Measurements from ENCODE around the gene RASL11A.
"Not testable (repeated sequence)": the region's sequence is repeated elsewhere in the genome, so short reads cannot be mapped to it uniquely, and the experiment has no call there.

The RASL11A gene

GRCh38 chr13:27280841-27281240, 10.2 kb downstream of the RASL11A start:
- H3K9me3 Mint-ChIP-seq = no peaks in the 10 kb centered on the region
- no peak overlapping the region for H3K4me3 Mint-ChIP-seq
- no peaks in the 10 kb centered on the region for H3K4me1 Mint-ChIP-seq (ENCODE audit: low read depth)
- H3K36me3 Mint-ChIP-seq (ENCODE audit: low read depth) = no peaks in the 10 kb centered on the region
- H3K27me3 Mint-ChIP-seq = no peaks in the 10 kb centered on the region
- H3K27ac Mint-ChIP-seq = no peak overlapping the region

- Mint-ChIP-seq H3K4me3 (no peak overlapping the region), H3K36me3 (ENCODE audit: low read depth) (no peaks in the 10 kb centered on the region), H3K4me1 (ENCODE audit: low read depth) (no peaks in the 10 kb centered on the region), H3K27ac (no peak overlapping the region), H3K9me3 (no peaks in the 10 kb centered on the region), H3K27me3 (no peaks in the 10 kb centered on the region)
These were observed 10.8 kb downstream of the RASL11A start for GRCh38 chr13:27281420-27281819.

GRCh38 chr13:27283906-27284493, 13.4 kb downstream of the RASL11A start:
- Mint-ChIP-seq H3K27me3 (no peaks in the 10 kb centered on the region), H3K4me1 (ENCODE audit: low read depth) (no peaks in the 10 kb centered on the region), H3K36me3 (ENCODE audit: low read depth) (no peaks in the 10 kb centered on the region), H3K4me3 (no peak overlapping the region), H3K9me3 (no peaks in the 10 kb centered on the region), H3K27ac (no peak overlapping the region)

- no peak overlapping the region for H3K27ac Mint-ChIP-seq
- H3K27me3 Mint-ChIP-seq = no peaks in the 10 kb centered on the region
- H3K4me1 Mint-ChIP-seq (ENCODE audit: low read depth) = peaks cover 10% of the 10 kb centered on the region
- no peaks in the 10 kb centered on the region for H3K36me3 Mint-ChIP-seq (ENCODE audit: low read depth)
- no peak overlapping the region for H3K4me3 Mint-ChIP-seq
- no peaks in the 10 kb centered on the region for H3K9me3 Mint-ChIP-seq
These were observed 17.8 kb downstream of the RASL11A start for GRCh38 chr13:27288392-27288791.

- H3K27ac Mint-ChIP-seq = no peak overlapping the region
- no peak overlapping the region for H3K4me3 Mint-ChIP-seq
- H3K4me1 Mint-ChIP-seq (ENCODE audit: low read depth) = peaks cover 18% of the 10 kb centered on the region
- H3K36me3 Mint-ChIP-seq (ENCODE audit: low read depth) = no peaks in the 10 kb centered on the region
- H3K9me3 Mint-ChIP-seq = no peaks in the 10 kb centered on the region
- no peaks in the 10 kb centered on the region for H3K27me3 Mint-ChIP-seq
These were observed 18.5 kb downstream of the RASL11A start for GRCh38 chr13:27289011-27289665.

- H3K36me3 Mint-ChIP-seq (ENCODE audit: low read depth) = no peaks in the 10 kb centered on the region
- no peak overlapping the region for H3K27ac Mint-ChIP-seq
- no peaks in the 10 kb centered on the region for H3K27me3 Mint-ChIP-seq
- H3K9me3 Mint-ChIP-seq = no peaks in the 10 kb centered on the region
- no peak overlapping the region for H3K4me3 Mint-ChIP-seq
- peaks cover 31% of the 10 kb centered on the region for H3K4me1 Mint-ChIP-seq (ENCODE audit: low read depth)
These were observed 20.1 kb downstream of the RASL11A start for GRCh38 chr13:27290715-27291114.

- H3K36me3 Mint-ChIP-seq (ENCODE audit: low read depth); H3K27me3 Mint-ChIP-seq; H3K4me3 Mint-ChIP-seq; H3K27ac Mint-ChIP-seq; H3K9me3 Mint-ChIP-seq: not testable (repeated sequence)
- peaks cover 31% of the 10 kb centered on the region for H3K4me1 Mint-ChIP-seq (ENCODE audit: low read depth)
These were observed 21.3 kb downstream of the RASL11A start for GRCh38 chr13:27291967-27292366.

GRCh38 chr13:27293076-27293691, 22.6 kb downstream of the RASL11A start:
- Mint-ChIP-seq H3K9me3 (no peaks in the 10 kb centered on the region), H3K27ac (peak overlapping the region; percentile 8), H3K36me3 (ENCODE audit: low read depth) (no peaks in the 10 kb centered on the region), H3K4me3 (no peak overlapping the region), H3K27me3 (no peaks in the 10 kb centered on the region), H3K4me1 (ENCODE audit: low read depth) (peaks cover 31% of the 10 kb centered on the region)

- Mint-ChIP-seq H3K27ac (no peak overlapping the region), H3K4me1 (ENCODE audit: low read depth) (peaks cover 31% of the 10 kb centered on the region), H3K27me3 (no peaks in the 10 kb centered on the region), H3K4me3 (no peak overlapping the region), H3K36me3 (ENCODE audit: low read depth) (no peaks in the 10 kb centered on the region), H3K9me3 (no peaks in the 10 kb centered on the region)
These were observed 23.4 kb downstream of the RASL11A start for GRCh38 chr13:27293873-27294515.

GRCh38 chr13:27295096-27295495, 24.5 kb downstream of the RASL11A start:
- Mint-ChIP-seq H3K4me1 (ENCODE audit: low read depth) (peaks cover 31% of the 10 kb centered on the region), H3K27ac (no peak overlapping the region), H3K36me3 (ENCODE audit: low read depth) (no peaks in the 10 kb centered on the region), H3K27me3 (no peaks in the 10 kb centered on the region), H3K9me3 (no peaks in the 10 kb centered on the region), H3K4me3 (no peak overlapping the region)

- H3K27ac Mint-ChIP-seq = no peak overlapping the region
- no peak overlapping the region for H3K4me3 Mint-ChIP-seq
- H3K36me3 Mint-ChIP-seq (ENCODE audit: low read depth) = no peaks in the 10 kb centered on the region
- no peaks in the 10 kb centered on the region for H3K9me3 Mint-ChIP-seq
- no peaks in the 10 kb centered on the region for H3K27me3 Mint-ChIP-seq
- H3K4me1 Mint-ChIP-seq (ENCODE audit: low read depth) = peaks cover 31% of the 10 kb centered on the region
These were observed 25.0 kb downstream of the RASL11A start for GRCh38 chr13:27295660-27296059.

- H3K4me3 Mint-ChIP-seq = no peak overlapping the region
- no peak overlapping the region for H3K27ac Mint-ChIP-seq
- no peaks in the 10 kb centered on the region for H3K27me3 Mint-ChIP-seq
- no peaks in the 10 kb centered on the region for H3K36me3 Mint-ChIP-seq (ENCODE audit: low read depth)
- no peaks in the 10 kb centered on the region for H3K9me3 Mint-ChIP-seq
- H3K4me1 Mint-ChIP-seq (ENCODE audit: low read depth) = peaks cover 31% of the 10 kb centered on the region
These were observed 25.9 kb downstream of the RASL11A start for GRCh38 chr13:27296496-27296895.

GRCh38 chr13:27298849-27299248, 28.2 kb downstream of the RASL11A start:
- no peaks in the 10 kb centered on the region for H3K36me3 Mint-ChIP-seq (ENCODE audit: low read depth)
- H3K27ac Mint-ChIP-seq = no peak overlapping the region
- H3K27me3 Mint-ChIP-seq = no peaks in the 10 kb centered on the region
- H3K4me3 Mint-ChIP-seq = no peak overlapping the region
- peaks cover 30% of the 10 kb centered on the region for H3K4me1 Mint-ChIP-seq (ENCODE audit: low read depth)
- no peaks in the 10 kb centered on the region for H3K9me3 Mint-ChIP-seq

GRCh38 chr13:27300406-27300805, 29.8 kb downstream of the RASL11A start:
- not testable (repeated sequence) for H3K36me3 Mint-ChIP-seq (ENCODE audit: low read depth); H3K27me3 Mint-ChIP-seq; H3K4me3 Mint-ChIP-seq; H3K27ac Mint-ChIP-seq; H3K9me3 Mint-ChIP-seq
- H3K4me1 Mint-ChIP-seq (ENCODE audit: low read depth) = peaks cover 14% of the 10 kb centered on the region

GRCh38 chr13:27300941-27301586, 30.4 kb downstream of the RASL11A start:
- H3K27me3 Mint-ChIP-seq = no peaks in the 10 kb centered on the region
- no peaks in the 10 kb centered on the region for H3K36me3 Mint-ChIP-seq (ENCODE audit: low read depth)

More at GRCh38 chr13:27300941-27301586, 30.4 kb downstream of the RASL11A start:
- no peak overlapping the region for H3K4me3 Mint-ChIP-seq
- no peaks in the 10 kb centered on the region for H3K9me3 Mint-ChIP-seq
- no peak overlapping the region for H3K27ac Mint-ChIP-seq
- peaks cover 14% of the 10 kb centered on the region for H3K4me1 Mint-ChIP-seq (ENCODE audit: low read depth)

Measured in stimulated activated naive CD8-positive, alpha-beta T cell treated with anti-CD3 and anti-CD28 coated beads, Interleukin-15, Interleukin-2, amounts not matched to agents 100 ng/mL and 50 ng/mL, for 24 hours (primary cell).